ENCODE measurements around the gene TBC1D22A. TPM values are rescaled to one million over a fixed set of nuclear protein-coding genes. Genes with fewer than 3 reads are reported as not detected.

TBC1D22A gene
- total and polyA plus RNA-seq, 2 donors (not counting 3 experiments of a cell fraction or from before 2014, with no cell fraction given): 26.1 to 32.4 TPM

DNA sequence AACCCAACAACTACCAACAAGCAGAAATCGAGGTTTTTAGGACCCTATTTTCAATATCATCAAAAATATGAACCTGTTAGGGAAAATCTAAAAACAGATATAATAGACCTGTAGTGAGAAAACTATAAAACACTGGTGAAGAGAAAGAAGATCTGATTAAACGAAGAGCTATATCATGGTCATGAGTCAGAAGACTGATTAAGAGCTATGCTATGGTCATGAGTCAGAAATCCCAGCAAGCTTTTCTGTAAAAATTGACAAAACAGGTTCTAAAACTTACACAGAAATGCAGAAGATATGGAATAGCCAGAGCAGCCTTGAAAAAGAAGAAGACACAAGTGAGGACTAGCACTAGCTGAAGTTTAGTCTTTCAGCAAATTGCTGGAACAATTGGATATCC lies 345.0 kb downstream of the TBC1D22A start:
- H3K4me1 ChIP-seq (ENCODE audit: control insufficient read depth, extremely low read depth, insufficient read depth, low read length): peaks cover 8% of the 10 kb centered on the region
- H3K36me3 ChIP-seq (ENCODE audit: control insufficient read depth in 2 of 2, extremely low read depth in 1 of 2, insufficient read depth in 2 of 2, low read length in 2 of 2): peaks cover 0 to 5% of the 10 kb centered on the region in 2 experiments
- H3K4me2 ChIP-seq (ENCODE audit: insufficient read depth, low read length): no peak overlapping the region
- ChIA-PET CTCF (interaction anchor here (0.9 to 1.5 kb wide), 6 partner anchors 9 to 262 kb away, joined by 3 to 5 read pairs (median 4); no protein-coding TSS in a partner anchor), POLR2A (no interaction called here)
- dilution Hi-C loops (cut with MboI; ENCODE audit: extremely low pct_ligation_motif_present, low sequenced_read_pairs) (no loop called here), intact Hi-C loops (cut with micrococcal nuclease) (no loop called here)
- peak; percentile 34 for DNase-seq (ENCODE audit: low read depth, low spot score)
- FAIRE-seq: peak; percentile 69
- no peaks in the 10 kb centered on the region for H3K27me3 ChIP-seq (ENCODE audit: control insufficient read depth in 2 of 2, insufficient read depth in 2 of 2, low read length in 2 of 2)
- H3K4me3 ChIP-seq (replicated peaks in 1 of 3; ENCODE audit: insufficient read depth in 1 of 3, low read depth in 1 of 3, low read length in 3 of 3): no peak overlapping the region
- no peak overlapping the region for H2AFZ ChIP-seq (ENCODE audit: low read depth, low read length)
- TF ChIP-seq JUN (IDR thresholded peaks at IDR 0.05; ENCODE audit: borderline replicate concordance, insufficient read depth, insufficient read length, low read depth): peak; percentile 38
- no peak for TF ChIP-seq EZH2 (IDR thresholded peaks at IDR 0.05; ENCODE audit: borderline replicate concordance, low read depth, low read length, severe bottlenecking)
- TF ChIP-seq, protein P1, sequence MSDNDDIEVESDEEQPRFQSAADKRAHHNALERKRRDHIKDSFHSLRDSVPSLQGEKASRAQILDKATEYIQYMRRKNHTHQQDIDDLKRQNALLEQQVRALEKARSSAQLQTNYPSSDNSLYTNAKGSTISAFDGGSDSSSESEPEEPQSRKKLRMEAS (IDR thresholded peaks at IDR 0.05; ENCODE audit: insufficient read depth, insufficient read length): no peak
- TF ChIP-seq POLR2AphosphoS5 (IDR thresholded peaks at IDR 0.05; ENCODE audit: insufficient read depth, low read depth, low read length): no peak
- TF ChIP-seq FOS (IDR thresholded peaks at IDR 0.05; ENCODE audit: borderline replicate concordance, insufficient read depth, low read length): peak; percentile 94
- TF ChIP-seq GATA2 (IDR thresholded peaks at IDR 0.05; ENCODE audit: insufficient read depth, insufficient read length, low read depth, low read length): peak; percentile 32
- no peak for TF ChIP-seq POLR2A (IDR thresholded peaks at IDR 0.05; ENCODE audit: low read depth, low read length)
- TF ChIP-seq, protein P2, sequence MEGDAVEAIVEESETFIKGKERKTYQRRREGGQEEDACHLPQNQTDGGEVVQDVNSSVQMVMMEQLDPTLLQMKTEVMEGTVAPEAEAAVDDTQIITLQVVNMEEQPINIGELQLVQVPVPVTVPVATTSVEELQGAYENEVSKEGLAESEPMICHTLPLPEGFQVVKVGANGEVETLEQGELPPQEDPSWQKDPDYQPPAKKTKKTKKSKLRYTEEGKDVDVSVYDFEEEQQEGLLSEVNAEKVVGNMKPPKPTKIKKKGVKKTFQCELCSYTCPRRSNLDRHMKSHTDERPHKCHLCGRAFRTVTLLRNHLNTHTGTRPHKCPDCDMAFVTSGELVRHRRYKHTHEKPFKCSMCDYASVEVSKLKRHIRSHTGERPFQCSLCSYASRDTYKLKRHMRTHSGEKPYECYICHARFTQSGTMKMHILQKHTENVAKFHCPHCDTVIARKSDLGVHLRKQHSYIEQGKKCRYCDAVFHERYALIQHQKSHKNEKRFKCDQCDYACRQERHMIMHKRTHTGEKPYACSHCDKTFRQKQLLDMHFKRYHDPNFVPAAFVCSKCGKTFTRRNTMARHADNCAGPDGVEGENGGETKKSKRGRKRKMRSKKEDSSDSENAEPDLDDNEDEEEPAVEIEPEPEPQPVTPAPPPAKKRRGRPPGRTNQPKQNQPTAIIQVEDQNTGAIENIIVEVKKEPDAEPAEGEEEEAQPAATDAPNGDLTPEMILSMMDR (IDR thresholded peaks at IDR 0.05; ENCODE audit: extremely low read depth in 1 of 2, insufficient read depth in 1 of 2, low read depth in 1 of 2, low read length in 2 of 2): no peak
- no peak for TF ChIP-seq MYC (IDR thresholded peaks at IDR 0.05; ENCODE audit: low read depth, low read length)
- no peaks in the 10 kb centered on the region for H3K79me2 ChIP-seq (ENCODE audit: control insufficient read depth, insufficient read depth, low read length)
- H3K9ac ChIP-seq (replicated peaks; ENCODE audit: extremely low read depth, insufficient read depth, low read length): no peak overlapping the region
- H3K9me3 ChIP-seq (replicated peaks; ENCODE audit: control insufficient read depth, insufficient read depth, low read length): no peaks in the 10 kb centered on the region
- no peak overlapping the region for H3K27ac ChIP-seq (ENCODE audit: insufficient read depth, low read depth, low read length)
- no peaks in the 10 kb centered on the region for H4K20me1 ChIP-seq (replicated peaks; ENCODE audit: control insufficient read depth, extremely low read depth, insufficient read depth, low read length)
- no peaks in the 10 kb centered on the region for H3K9me1 ChIP-seq (replicated peaks; ENCODE audit: control insufficient read depth, extremely low read depth, insufficient read depth, low read length)
- BruUV-seq (replicated peaks): no TSS peak
